Testis (tissue), 2 donors: Measurements from ENCODE around the gene PLXDC1.

Source experiments
- CTCF ChIP-seq, 3 experiments: fragments of 450-650 bp in 2 of 3; fragments of 200-600 bp in 1 of 3; sonication (generic) in 1 of 3; IDR thresholded peaks; one replicate each; pipeline ENCODE4 v1.5.1; 2016 to 2019; ENCODE audit warnings: antibody characterized with exemption in 3 of 3, mild to moderate bottlenecking in 2 of 3, moderate library complexity in 1 of 3
- POLR2A ChIP-seq: fragments of 450-650 bp; IDR thresholded peaks from one replicate; pipeline ENCODE4 v1.6.1; 2017; ENCODE audit warnings: antibody characterized with exemption, mild to moderate bottlenecking, moderate library complexity

GRCh38 chr17:39092692-39093230 is 58.7 kb downstream of the PLXDC1 start:
- TF ChIP-seq CTCF (IDR thresholded peaks at IDR 0.05) (no peak), POLR2A (no peak)
